ENCODE data around the gene EPM2A. TPM values are rescaled to one million over a fixed set of nuclear protein-coding genes. Genes with fewer than 3 reads are reported as not detected.

EPM2A gene
- total RNA-seq, 1 experiment from 2014 or later: 5.7 TPM

DNA sequence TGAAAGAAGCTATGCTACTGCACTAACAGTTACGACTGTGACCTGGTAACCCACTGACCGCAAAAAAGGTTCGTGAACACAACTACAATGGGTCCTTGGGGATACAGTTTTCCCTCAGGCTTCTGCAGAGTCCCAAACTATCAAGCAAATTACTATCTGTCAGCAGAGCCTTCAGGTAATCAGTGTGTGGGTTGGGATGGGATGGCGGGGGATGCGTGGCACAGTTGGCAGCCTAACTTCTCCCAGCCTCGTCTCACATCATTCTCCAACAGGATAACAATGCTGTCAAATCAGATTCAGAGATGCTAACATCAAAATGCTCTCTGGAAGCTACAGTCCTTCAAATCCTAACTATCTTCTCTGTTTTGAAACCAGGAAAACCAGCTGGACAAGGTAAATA, 102.3 kb downstream of the EPM2A start:
- Histone ChIP-seq H3K9me3 (ENCODE audit: control insufficient read depth, insufficient read depth, low read depth, low read length) (no peaks in the 10 kb centered on the region), H3K4me3 (ENCODE audit: low read depth in 2 of 2, low read length in 2 of 2) (no peak overlapping the region), H3K36me3 (ENCODE audit: control insufficient read depth, insufficient read depth, low read length) (no peaks in the 10 kb centered on the region), H3K27ac (ENCODE audit: low read length) (no peak overlapping the region), H3K4me1 (ENCODE audit: control insufficient read depth, insufficient read depth, low read length) (no peaks in the 10 kb centered on the region), H3K27me3 (ENCODE audit: control insufficient read depth, insufficient read depth, low read length) (no peaks in the 10 kb centered on the region)
- intact Hi-C loops (cut with micrococcal nuclease; ENCODE audit: unreplicated experiment) (loop anchor here (5.0 to 10.0 kb wide), 3 partner anchors 288 to 1048 kb away; no protein-coding TSS in a partner anchor), in situ Hi-C loops (cut with HindIII; ENCODE audit: low pct_unique_long_range_greater_than_20kb, low sequenced_read_pairs) (no loop called here)
- TF ChIP-seq SIN3A (IDR thresholded peaks at IDR 0.05; ENCODE audit: borderline replicate concordance, insufficient read depth, low read depth, low read length) (no peak), POLR2AphosphoS5 (IDR thresholded peaks at IDR 0.05; ENCODE audit: low read depth, low read length) (no peak), TCF7L2 (IDR thresholded peaks at IDR 0.05; ENCODE audit: low read depth, low read length) (no peak)
- TF ChIP-seq, protein P1, sequence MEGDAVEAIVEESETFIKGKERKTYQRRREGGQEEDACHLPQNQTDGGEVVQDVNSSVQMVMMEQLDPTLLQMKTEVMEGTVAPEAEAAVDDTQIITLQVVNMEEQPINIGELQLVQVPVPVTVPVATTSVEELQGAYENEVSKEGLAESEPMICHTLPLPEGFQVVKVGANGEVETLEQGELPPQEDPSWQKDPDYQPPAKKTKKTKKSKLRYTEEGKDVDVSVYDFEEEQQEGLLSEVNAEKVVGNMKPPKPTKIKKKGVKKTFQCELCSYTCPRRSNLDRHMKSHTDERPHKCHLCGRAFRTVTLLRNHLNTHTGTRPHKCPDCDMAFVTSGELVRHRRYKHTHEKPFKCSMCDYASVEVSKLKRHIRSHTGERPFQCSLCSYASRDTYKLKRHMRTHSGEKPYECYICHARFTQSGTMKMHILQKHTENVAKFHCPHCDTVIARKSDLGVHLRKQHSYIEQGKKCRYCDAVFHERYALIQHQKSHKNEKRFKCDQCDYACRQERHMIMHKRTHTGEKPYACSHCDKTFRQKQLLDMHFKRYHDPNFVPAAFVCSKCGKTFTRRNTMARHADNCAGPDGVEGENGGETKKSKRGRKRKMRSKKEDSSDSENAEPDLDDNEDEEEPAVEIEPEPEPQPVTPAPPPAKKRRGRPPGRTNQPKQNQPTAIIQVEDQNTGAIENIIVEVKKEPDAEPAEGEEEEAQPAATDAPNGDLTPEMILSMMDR (IDR thresholded peaks at IDR 0.05): no peak
- TF ChIP-seq, protein P2, sequence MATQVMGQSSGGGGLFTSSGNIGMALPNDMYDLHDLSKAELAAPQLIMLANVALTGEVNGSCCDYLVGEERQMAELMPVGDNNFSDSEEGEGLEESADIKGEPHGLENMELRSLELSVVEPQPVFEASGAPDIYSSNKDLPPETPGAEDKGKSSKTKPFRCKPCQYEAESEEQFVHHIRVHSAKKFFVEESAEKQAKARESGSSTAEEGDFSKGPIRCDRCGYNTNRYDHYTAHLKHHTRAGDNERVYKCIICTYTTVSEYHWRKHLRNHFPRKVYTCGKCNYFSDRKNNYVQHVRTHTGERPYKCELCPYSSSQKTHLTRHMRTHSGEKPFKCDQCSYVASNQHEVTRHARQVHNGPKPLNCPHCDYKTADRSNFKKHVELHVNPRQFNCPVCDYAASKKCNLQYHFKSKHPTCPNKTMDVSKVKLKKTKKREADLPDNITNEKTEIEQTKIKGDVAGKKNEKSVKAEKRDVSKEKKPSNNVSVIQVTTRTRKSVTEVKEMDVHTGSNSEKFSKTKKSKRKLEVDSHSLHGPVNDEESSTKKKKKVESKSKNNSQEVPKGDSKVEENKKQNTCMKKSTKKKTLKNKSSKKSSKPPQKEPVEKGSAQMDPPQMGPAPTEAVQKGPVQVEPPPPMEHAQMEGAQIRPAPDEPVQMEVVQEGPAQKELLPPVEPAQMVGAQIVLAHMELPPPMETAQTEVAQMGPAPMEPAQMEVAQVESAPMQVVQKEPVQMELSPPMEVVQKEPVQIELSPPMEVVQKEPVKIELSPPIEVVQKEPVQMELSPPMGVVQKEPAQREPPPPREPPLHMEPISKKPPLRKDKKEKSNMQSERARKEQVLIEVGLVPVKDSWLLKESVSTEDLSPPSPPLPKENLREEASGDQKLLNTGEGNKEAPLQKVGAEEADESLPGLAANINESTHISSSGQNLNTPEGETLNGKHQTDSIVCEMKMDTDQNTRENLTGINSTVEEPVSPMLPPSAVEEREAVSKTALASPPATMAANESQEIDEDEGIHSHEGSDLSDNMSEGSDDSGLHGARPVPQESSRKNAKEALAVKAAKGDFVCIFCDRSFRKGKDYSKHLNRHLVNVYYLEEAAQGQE (IDR thresholded peaks at IDR 0.05; ENCODE audit: insufficient read depth in 1 of 2, low read depth in 2 of 2, low read length in 1 of 2): no peak
- BruUV-seq (replicated peaks): no TSS peak
- ChIA-PET POLR2A (no interaction called here), CTCF (no interaction called here)
- no peak for ATAC-seq
- no peak for DNase-seq (ENCODE audit: low read depth, low spot score)

- no peak overlapping the region for H3K27ac ChIP-seq (ENCODE audit: low read length)
- DNase-seq (ENCODE audit: low read depth, low spot score) (no peak), ATAC-seq (no peak)
- H3K4me3 ChIP-seq (ENCODE audit: low read depth in 2 of 2, low read length in 2 of 2): no peak overlapping the region
- intact Hi-C loops (cut with micrococcal nuclease; ENCODE audit: unreplicated experiment): loop anchor here (5.0 to 10.0 kb wide), 3 partner anchors 287 to 1047 kb away; no protein-coding TSS in a partner anchor
- H3K4me1 ChIP-seq (ENCODE audit: control insufficient read depth, insufficient read depth, low read length): no peaks in the 10 kb centered on the region
- ChIA-PET POLR2A (no interaction called here), CTCF (no interaction called here)
- no peaks in the 10 kb centered on the region for H3K27me3 ChIP-seq (ENCODE audit: control insufficient read depth, insufficient read depth, low read length)
- H3K9me3 ChIP-seq (ENCODE audit: control insufficient read depth, insufficient read depth, low read depth, low read length): no peaks in the 10 kb centered on the region
- no TSS peak for BruUV-seq (replicated peaks)
- in situ Hi-C loops (cut with HindIII; ENCODE audit: low pct_unique_long_range_greater_than_20kb, low sequenced_read_pairs): no loop called here
- TF ChIP-seq POLR2AphosphoS5 (IDR thresholded peaks at IDR 0.05; ENCODE audit: low read depth, low read length): no peak
- TF ChIP-seq SIN3A (IDR thresholded peaks at IDR 0.05; ENCODE audit: borderline replicate concordance, insufficient read depth, low read depth, low read length): no peak
- no peaks in the 10 kb centered on the region for H3K36me3 ChIP-seq (ENCODE audit: control insufficient read depth, insufficient read depth, low read length)
These were observed 103.9 kb downstream of the EPM2A start for GRCh38 chr6:145631374-145631773.

DNA sequence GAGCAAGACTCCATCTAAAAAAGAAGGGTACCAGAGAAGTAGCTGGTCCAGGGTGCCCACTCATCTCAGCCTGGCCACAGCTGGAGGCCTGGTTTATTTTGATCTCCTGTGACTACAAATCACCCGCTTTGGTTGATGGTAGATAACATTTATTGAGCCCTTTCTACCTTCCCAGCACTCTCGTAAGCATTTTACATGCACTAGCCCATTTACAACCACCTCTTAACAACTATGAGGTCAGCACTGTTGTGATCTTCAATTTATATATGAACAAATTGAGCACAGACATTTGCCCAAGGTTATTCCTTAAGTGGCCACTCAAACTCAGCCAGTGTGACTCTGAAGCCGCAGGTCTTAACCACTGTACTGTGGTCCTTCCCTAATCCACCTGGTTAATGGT, 104.7 kb downstream of the EPM2A start:
- no peaks in the 10 kb centered on the region for H3K4me1 ChIP-seq (ENCODE audit: control insufficient read depth, insufficient read depth, low read length)
- H3K4me3 ChIP-seq (ENCODE audit: low read depth in 2 of 2, low read length in 2 of 2): no peak overlapping the region
- in situ Hi-C loops (cut with HindIII; ENCODE audit: low pct_unique_long_range_greater_than_20kb, low sequenced_read_pairs) (no loop called here), intact Hi-C loops (cut with micrococcal nuclease; ENCODE audit: unreplicated experiment) (loop anchor here (5.0 to 10.0 kb wide), 3 partner anchors 286 to 1046 kb away; no protein-coding TSS in a partner anchor)
- no peak for TF ChIP-seq TCF7L2 (IDR thresholded peaks at IDR 0.05; ENCODE audit: low read depth, low read length)
- TF ChIP-seq, protein P1 (IDR thresholded peaks at IDR 0.05): no peak
- no peak for TF ChIP-seq POLR2AphosphoS5 (IDR thresholded peaks at IDR 0.05; ENCODE audit: low read depth, low read length)
- TF ChIP-seq SIN3A (IDR thresholded peaks at IDR 0.05; ENCODE audit: borderline replicate concordance, insufficient read depth, low read depth, low read length): no peak
- TF ChIP-seq, protein P2 (IDR thresholded peaks at IDR 0.05; ENCODE audit: insufficient read depth in 1 of 2, low read depth in 2 of 2, low read length in 1 of 2): no peak
- BruUV-seq (replicated peaks): no TSS peak
- ATAC-seq (no peak), DNase-seq (ENCODE audit: low read depth, low spot score) (no peak)
- POLR2A ChIA-PET: no interaction called here
- H3K9me3 ChIP-seq (ENCODE audit: control insufficient read depth, insufficient read depth, low read depth, low read length): no peaks in the 10 kb centered on the region
- H3K27ac ChIP-seq (ENCODE audit: low read length): no peak overlapping the region
- CTCF ChIA-PET: no interaction called here
- H3K36me3 ChIP-seq (ENCODE audit: control insufficient read depth, insufficient read depth, low read length): no peaks in the 10 kb centered on the region
- no peaks in the 10 kb centered on the region for H3K27me3 ChIP-seq (ENCODE audit: control insufficient read depth, insufficient read depth, low read length)
